Panc1 (cell line): ENCODE data around the gene KLHL30. TPM values are rescaled to one million over a fixed set of nuclear protein-coding genes. Genes with fewer than 3 reads are reported as not detected.

Experiments
- ATAC-seq: fragments of 200-7000 bp; cut with Tn5 transposase; 2 replicates; pipeline ENCODE4 v1.9.1; 2020; ENCODE audit warnings: mild to moderate bottlenecking, moderate library complexity
- BruUV-seq: library from RNA; stranded (reverse); fragments of 400-500 nt; replicated peaks from 2 replicates; lab custom pipeline; 2021; lab: Mats Ljungman, UMichigan
- CTCF ChIA-PET: fragments of 300-600 bp; sonication (Branson Sonifier 250); formaldehyde crosslinking; loops from one replicate; lab custom pipeline; 2022; ENCODE audit warnings: antibody characterized with exemption; lab: Charles Lee
- POLR2A ChIA-PET: fragments of 300-600 bp; sonication (Branson Sonifier 250); formaldehyde crosslinking; loops from one replicate; lab custom pipeline; 2022; ENCODE audit warnings: antibody characterized with exemption; lab: Charles Lee
- DNase-seq: peaks from one replicate; pipeline ENCODE4 v3.0.0-alpha.2; 2010; ENCODE audit warnings: low read depth, low spot score
- H3K27ac ChIP-seq: 2 replicates; pipeline ENCODE4 v1.5.1; 2011; ENCODE audit warnings: mild to moderate bottlenecking, low read length, inconsistent platforms
- H3K27me3 ChIP-seq: fragments of 200-500 bp; sonication (Bioruptor generic); 2 replicates; pipeline ENCODE4 v1.6.0; 2014; ENCODE audit warnings: low read length, inconsistent platforms; ENCODE audit not compliant: control insufficient read depth, insufficient read depth
- H3K36me3 ChIP-seq: fragments of 200-500 bp; sonication (Bioruptor generic); 2 replicates; pipeline ENCODE4 v1.5.1; 2014; ENCODE audit warnings: inconsistent platforms, mild to moderate bottlenecking, low read length, moderate library complexity; ENCODE audit not compliant: control insufficient read depth, insufficient read depth
- H3K4me1 ChIP-seq: 2 replicates; pipeline ENCODE4 v1.5.1; 2011; ENCODE audit warnings: inconsistent platforms, mild to moderate bottlenecking, low read length, moderate library complexity; ENCODE audit not compliant: control insufficient read depth, insufficient read depth
- H3K4me3 ChIP-seq, 2 experiments: 2 replicates each; pipeline ENCODE4 v1.5.1; 2011 to 2012; ENCODE audit warnings: low read depth in 2 of 2, low read length in 2 of 2, mild to moderate bottlenecking in 2 of 2, inconsistent platforms in 1 of 2, moderate library complexity in 1 of 2
- H3K9me3 ChIP-seq: fragments of 200-500 bp; sonication (Bioruptor generic); 2 replicates; pipeline ENCODE4 v1.5.1; 2014; ENCODE audit warnings: low read depth, mild to moderate bottlenecking, inconsistent platforms, low read length, moderate library complexity; ENCODE audit not compliant: control insufficient read depth, insufficient read depth
- CTCF ChIP-seq: fragments of 450-650 bp; IDR thresholded peaks from 2 replicates; pipeline ENCODE4 v1.5.1; 2017; ENCODE audit warnings: mild to moderate bottlenecking
- POLR2AphosphoS5 ChIP-seq: IDR thresholded peaks from 2 replicates; pipeline ENCODE4 v1.6.1; 2012; ENCODE audit warnings: mild to moderate bottlenecking, low read depth, low read length, moderate library complexity
- REST ChIP-seq, 2 experiments: IDR thresholded peaks; 2 replicates each; pipeline ENCODE4 v1.6.1; 2011 to 2012; ENCODE audit warnings: low read depth in 2 of 2, control low read depth in 1 of 2, low read length in 1 of 2, mild to moderate bottlenecking in 1 of 2, moderate library complexity in 1 of 2; ENCODE audit not compliant: insufficient read depth in 1 of 2
- SIN3A ChIP-seq: IDR thresholded peaks from 2 replicates; pipeline ENCODE4 v1.6.1; 2012; ENCODE audit warnings: low read depth, mild to moderate bottlenecking, low read length, moderate library complexity, borderline replicate concordance; ENCODE audit not compliant: insufficient read depth
- TCF7L2 ChIP-seq: IDR thresholded peaks from 2 replicates; pipeline ENCODE4 v1.6.1; 2011; ENCODE audit warnings: mild to moderate bottlenecking, low read depth, low read length, inconsistent platforms
- in situ Hi-C: cut with HindIII; loops from 2 replicates; pipeline ENCODE4 v1.10.0; 2016; ENCODE audit warnings: low sequenced_read_pairs, low pct_unique_long_range_greater_than_20kb
- intact Hi-C: fragments of 100-400 bp; cut with micrococcal nuclease; formaldehyde crosslinking; loops from one replicate; pipeline ENCODE4 v1.10.0; 2022; ENCODE audit not compliant: unreplicated experiment
- total RNA-seq: library from RNA; stranded (reverse); gene quantifications from one replicate; pipeline ENCODE4 v1.2.1, GENCODE V29; 2021; ENCODE audit not compliant: unreplicated experiment

The KLHL30 gene
- total RNA-seq, 1 experiment from 2014 or later: 0.26 TPM

GRCh38 chr2:238129166-238130010, 9.1 kb upstream of the KLHL30 start:
- Histone ChIP-seq H3K9me3 (no peaks in the 10 kb centered on the region), H3K27me3 (no peaks in the 10 kb centered on the region), H3K4me3 (no peak overlapping the region), H3K27ac (no peak overlapping the region), H3K4me1 (no peaks in the 10 kb centered on the region), H3K36me3 (no peaks in the 10 kb centered on the region)
- TF ChIP-seq POLR2AphosphoS5 (no peak), CTCF (no peak), SIN3A (no peak), REST (IDR thresholded peaks at IDR 0.05; ENCODE audit: insufficient read depth in 1 of 2, low read depth in 2 of 2, low read length in 1 of 2) (no peak), TCF7L2 (no peak)
- ATAC-seq (no peak), DNase-seq (no peak)
- CTCF ChIA-PET: no interaction called here
- no TSS peak for BruUV-seq
- intact Hi-C loops (no loop called here), in situ Hi-C loops (no loop called here)
- POLR2A ChIA-PET: no interaction called here

GRCh38 chr2:238130111-238130695, 8.3 kb upstream of the KLHL30 start:
- Histone ChIP-seq H3K4me1 (no peaks in the 10 kb centered on the region), H3K4me3 (no peak overlapping the region), H3K36me3 (no peaks in the 10 kb centered on the region), H3K27me3 (no peaks in the 10 kb centered on the region), H3K27ac (no peak overlapping the region), H3K9me3 (no peaks in the 10 kb centered on the region)
- BruUV-seq: no TSS peak
- POLR2A ChIA-PET: no interaction called here
- DNase-seq (no peak), ATAC-seq (no peak)
- CTCF ChIA-PET: no interaction called here
- no peak for TF ChIP-seq SIN3A
- no peak for TF ChIP-seq POLR2AphosphoS5
- intact Hi-C loops (no loop called here), in situ Hi-C loops (no loop called here)
